Right atrium auricular region (tissue), 2 donors: ENCODE results near the gene DDX4. TPM values are rescaled to one million over a fixed set of nuclear protein-coding genes. Genes with fewer than 3 reads are reported as not detected.
"Not testable (repeated sequence)": the region's sequence is repeated elsewhere in the genome, so short reads cannot be mapped to it uniquely, and the experiment has no call there.

Experiments used
- DNase-seq: peaks from one replicate; pipeline ENCODE4 v3.0.0-alpha.2; 2019; ENCODE audit warnings: low spot score
- H3K27ac ChIP-seq, 2 donors: fragments of 200-600 bp; sonication (generic); 1 replicate in 1 of 2; 2 replicates in 1 of 2; pipeline ENCODE4 v1.5.1; 2016 to 2019
- H3K27me3 ChIP-seq, 2 donors: fragments of 200-600 bp; sonication (generic); one replicate each; pipeline versions ENCODE4 v1.5.1 to v1.6.0; 2017 to 2019
- H3K36me3 ChIP-seq: fragments of 200-600 bp; sonication (generic); one replicate; pipeline ENCODE4 v1.5.1; 2016
- H3K4me1 ChIP-seq, 2 donors: fragments of 200-600 bp; sonication (generic); one replicate each; pipeline versions ENCODE4 v1.5.1 to v1.6.0; 2017 to 2019
- H3K4me3 ChIP-seq, 2 donors: fragments of 200-600 bp; sonication (generic); 1 replicate in 1 of 2; 2 replicates in 1 of 2; pipeline ENCODE4 v1.5.1; 2017 to 2019; ENCODE audit warnings: mild to moderate bottlenecking in 1 of 2, moderate library complexity in 1 of 2
- H3K9me3 ChIP-seq, 2 donors: fragments of 200-600 bp; sonication (generic); one replicate each; pipeline ENCODE4 v1.5.1; 2019
- CTCF ChIP-seq, 2 donors: fragments of 200-600 bp; sonication (generic); IDR thresholded peaks; one replicate each; pipeline ENCODE4 v1.5.1; 2019; ENCODE audit warnings: antibody characterized with exemption in 2 of 2
- total RNA-seq, 2 donors: library from RNA; depleted of rRNA; stranded (reverse); fragments of >200 nt; gene quantifications; one replicate each; pipeline ENCODE4 v1.1.0, GENCODE V29; 2016

Gene DDX4
- total RNA-seq: not detected

DNA sequence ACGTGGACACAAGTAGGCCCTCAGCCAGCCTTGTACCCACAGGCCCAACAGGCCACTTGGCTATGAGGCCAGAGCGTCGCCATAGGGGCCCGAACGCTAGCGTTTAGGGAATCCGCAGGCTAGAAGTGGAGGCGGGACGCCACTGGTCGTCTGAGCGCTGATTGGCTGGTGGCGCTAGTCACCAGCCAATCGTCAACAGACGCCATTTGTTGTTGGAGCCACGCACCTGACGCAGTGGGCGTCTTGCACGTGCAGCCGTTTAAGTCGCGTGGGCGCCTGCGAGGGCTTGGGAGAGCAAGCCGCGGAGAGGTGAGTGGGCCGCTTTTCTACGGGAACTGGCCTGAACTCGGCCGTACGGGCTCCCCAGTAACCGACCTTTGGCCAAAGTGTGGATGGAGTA, at the start of gene DDX4:
Gene DDX4, plus strand, starts transcription at position 269 of the 400 bp plus-strand sequence. CDS start 903 bp downstream, outside the sequence.
- DNase-seq: no peak
- H3K4me3 ChIP-seq: no peak within 1 kb of the TSS
- H3K9me3 ChIP-seq: no peaks in the 10 kb centered on the region
- no peaks in the 10 kb centered on the region for H3K36me3 ChIP-seq
- H3K27ac ChIP-seq: no peak within 1 kb of the TSS
- H3K27me3 ChIP-seq: no peaks in the 10 kb centered on the region
- H3K4me1 ChIP-seq: no peaks in the 10 kb centered on the region
- no peak for TF ChIP-seq CTCF (IDR thresholded peaks at IDR 0.05)

GRCh38 chr5:55691265-55692105, 46.4 kb upstream of the DDX4 start:
- no peak overlapping the region for H3K4me3 ChIP-seq
- no peak for DNase-seq
- H3K9me3 ChIP-seq: no peaks in the 10 kb centered on the region
- no peaks in the 10 kb centered on the region for H3K27me3 ChIP-seq
- H3K27ac ChIP-seq: peak overlapping the region; percentile 19 to 29
- peaks cover 0 to 17% of the 10 kb centered on the region in 2 donors for H3K4me1 ChIP-seq
- peak; percentile 36 to 80 for TF ChIP-seq CTCF (IDR thresholded peaks at IDR 0.05)
- H3K36me3 ChIP-seq: no peaks in the 10 kb centered on the region

DNA sequence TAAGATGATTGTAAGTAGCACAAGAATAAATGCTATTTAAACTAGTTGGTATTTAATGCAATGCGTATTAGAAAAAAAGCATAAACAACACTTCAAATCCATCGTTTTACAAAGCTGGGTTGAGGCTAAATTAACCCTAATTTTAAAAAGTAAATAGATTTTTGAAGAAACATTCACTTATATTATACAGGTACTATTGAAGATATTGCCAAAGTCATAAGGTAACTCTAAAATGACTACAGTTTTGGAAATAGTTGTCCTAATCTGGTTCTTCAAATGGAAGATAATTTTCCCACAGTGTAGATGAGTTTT, 45.8 kb upstream of the DDX4 start:
- H3K4me1 ChIP-seq: peaks cover 0 to 17% of the 10 kb centered on the region in 2 donors
- no peak overlapping the region for H3K27ac ChIP-seq
- DNase-seq: no peak
- no peak overlapping the region for H3K4me3 ChIP-seq
- TF ChIP-seq CTCF (IDR thresholded peaks at IDR 0.05): no peak
- no peaks in the 10 kb centered on the region for H3K9me3 ChIP-seq
- H3K36me3 ChIP-seq: no peaks in the 10 kb centered on the region
- H3K27me3 ChIP-seq: no peaks in the 10 kb centered on the region

DNA sequence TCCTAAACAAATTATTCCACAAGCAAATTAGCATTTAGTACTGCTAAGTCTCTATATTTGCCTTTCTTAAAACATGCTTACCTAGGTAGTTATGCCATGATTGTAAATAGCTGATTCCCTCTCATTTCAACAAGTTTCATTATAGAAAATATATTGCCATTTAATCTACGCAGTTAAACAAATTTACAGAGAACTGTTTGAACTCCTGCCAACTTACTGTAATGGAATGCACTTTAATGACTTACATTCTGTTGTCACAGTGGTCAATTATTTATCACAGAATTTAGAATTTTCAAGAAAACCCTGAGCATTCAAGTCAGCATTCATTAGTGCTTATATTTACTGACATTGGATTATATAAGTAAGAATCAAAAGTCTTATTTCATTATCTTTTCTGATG, 45.4 kb upstream of the DDX4 start:
- DNase-seq: no peak
- no peaks in the 10 kb centered on the region for H3K36me3 ChIP-seq

GRCh38 chr5:55694152-55694830, 43.6 kb upstream of the DDX4 start:
- peak in 1 of 2 donors; percentile 63 for TF ChIP-seq CTCF (IDR thresholded peaks at IDR 0.05)
- H3K36me3 ChIP-seq: no peaks in the 10 kb centered on the region
- H3K4me1 ChIP-seq: peaks cover 0 to 17% of the 10 kb centered on the region in 2 donors
- H3K4me3 ChIP-seq: no peak overlapping the region
- no peaks in the 10 kb centered on the region for H3K9me3 ChIP-seq
- H3K27me3 ChIP-seq: no peaks in the 10 kb centered on the region
- no peak overlapping the region for H3K27ac ChIP-seq
- DNase-seq: no peak

More for the DNA sequence above, 45.4 kb upstream of the DDX4 start:
- Histone ChIP-seq H3K9me3 (no peaks in the 10 kb centered on the region), H3K4me1 (peaks cover 0 to 17% of the 10 kb centered on the region in 2 donors), H3K27ac (no peak overlapping the region), H3K4me3 (no peak overlapping the region), H3K27me3 (no peaks in the 10 kb centered on the region)
- no peak for TF ChIP-seq CTCF (IDR thresholded peaks at IDR 0.05)

DNA sequence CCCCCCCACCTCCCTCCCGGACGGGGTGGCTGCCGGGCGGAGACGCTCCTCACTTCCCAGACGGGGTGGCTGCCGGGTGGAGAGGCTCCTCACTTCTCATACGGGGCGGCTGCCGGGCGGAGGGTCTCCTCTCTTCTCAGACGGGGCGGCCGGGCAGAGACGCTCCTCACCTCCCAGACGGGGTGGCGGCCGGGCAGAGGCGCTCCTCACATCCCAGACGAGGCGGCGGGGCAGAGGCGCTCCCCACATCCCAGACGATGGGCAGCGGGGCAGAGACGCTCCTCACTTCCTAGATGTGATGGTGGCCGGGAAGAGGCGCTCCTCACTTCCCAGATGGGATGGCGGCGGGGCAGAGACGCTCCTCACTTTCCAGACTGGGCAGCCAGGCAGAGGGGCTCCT, 41.2 kb upstream of the DDX4 start:
- not testable (repeated sequence) for H3K9me3 ChIP-seq, H3K27ac ChIP-seq, H3K4me3 ChIP-seq, H3K4me1 ChIP-seq, DNase-seq, H3K36me3 ChIP-seq, H3K27me3 ChIP-seq
